Activated naive CD4-positive, alpha-beta T cell treated with Interleukin-2 at 50 U/mL for 16 hours (primary cell): ENCODE results near the gene SRRM5.
"Not testable (repeated sequence)": the region's sequence is repeated elsewhere in the genome, so short reads cannot be mapped to it uniquely, and the experiment has no call there.

Experiments used
- DNase-seq: peaks from one replicate; pipeline ENCODE4 v3.0.0-alpha.2; 2020

The SRRM5 gene

GRCh38 chr19:43591904-43592772, 19.8 kb upstream of the SRRM5 start:
- no peak for DNase-seq

- no peak for DNase-seq
Observed at GRCh38 chr19:43592800-43593350, 19.0 kb upstream of the SRRM5 start.

- no peak for DNase-seq
Observed at GRCh38 chr19:43594081-43594697, 17.7 kb upstream of the SRRM5 start.

- DNase-seq = peak; percentile 73
Observed at GRCh38 chr19:43594710-43595604, 16.9 kb upstream of the SRRM5 start.

- DNase-seq = no peak
Observed at GRCh38 chr19:43595605-43595998, 16.3 kb upstream of the SRRM5 start.

GRCh38 chr19:43595999-43596841, 15.7 kb upstream of the SRRM5 start, which contains the start of the genes IRGQ and ZNF576:
TSS of gene IRGQ (minus strand) at chr19:43596134. CDS start at chr19:43595338, 796 bp downstream.
TSS of gene ZNF576 (plus strand) at chr19:43596595. CDS start at chr19:43597109, 514 bp downstream.
- peak; percentile 100 for DNase-seq

GRCh38 chr19:43596842-43597461, 14.9 kb upstream of the SRRM5 start:
- DNase-seq = no peak

- no peak for DNase-seq
Observed at GRCh38 chr19:43597876-43598275, 14.0 kb upstream of the SRRM5 start.

- no peak for DNase-seq
Observed at GRCh38 chr19:43598445-43599240, 13.2 kb upstream of the SRRM5 start.

GRCh38 chr19:43599635-43600295, 12.1 kb upstream of the SRRM5 start:
- DNase-seq = no peak

- DNase-seq = not testable (repeated sequence)
Observed at GRCh38 chr19:43600326-43600725, 11.6 kb upstream of the SRRM5 start.

- no peak for DNase-seq
Observed at GRCh38 chr19:43605875-43606568, 5.9 kb upstream of the SRRM5 start.

GRCh38 chr19:43606569-43607229, 5.2 kb upstream of the SRRM5 start:
- DNase-seq = no peak

GRCh38 chr19:43607238-43608205, 4.4 kb upstream of the SRRM5 start:
- DNase-seq = no peak

GRCh38 chr19:43609872-43610271, 2.0 kb upstream of the SRRM5 start:
- no peak for DNase-seq

GRCh38 chr19:43610493-43610892, 1.4 kb upstream of the SRRM5 start:
- DNase-seq = no peak

GRCh38 chr19:43612374-43612773, 486 bp downstream of the SRRM5 start:
- no peak for DNase-seq
